Choroid plexus epithelial cell (primary cell): ENCODE results near the gene CAD.

Experiments
- DNase-seq: peaks from one replicate; pipeline ENCODE4 v3.0.0-alpha.2; 2010; ENCODE audit warnings: low read depth
- H3K4me3 ChIP-seq: 2 replicates; pipeline ENCODE4 v1.5.1; 2011; ENCODE audit warnings: low read depth, mild to moderate bottlenecking, control low read depth, low read length, moderate library complexity
- TF ChIP-seq, protein P1 (sequence below): conservative IDR thresholded peaks from 2 replicates; pipeline ENCODE4 v1.5.1; 2011; ENCODE audit warnings: low read depth, mild to moderate bottlenecking, control low read depth, inconsistent platforms, low read length, moderate library complexity

The CAD gene

DNA sequence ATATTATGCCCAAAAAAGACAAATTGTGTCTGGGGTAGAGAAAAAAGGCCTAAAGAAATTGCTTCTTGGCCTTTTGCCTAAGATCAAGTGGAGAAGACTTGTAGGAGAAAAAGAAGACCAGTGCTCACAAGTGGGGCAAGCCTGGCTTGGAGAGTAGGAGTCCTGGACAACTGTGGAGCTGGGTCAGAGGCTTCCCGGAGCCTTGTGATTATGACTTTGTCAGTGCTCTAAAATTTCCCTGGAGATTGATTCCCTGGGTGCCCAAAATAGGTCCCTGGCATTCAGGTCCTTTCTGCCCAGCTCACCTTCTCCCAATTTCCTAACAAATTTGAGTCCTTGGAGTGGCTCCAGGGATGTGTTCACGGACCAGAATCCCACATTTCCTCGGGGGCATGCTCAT, 64.3 kb downstream of the CAD start:
- H3K4me3 ChIP-seq = no peak overlapping the region
- no peak for DNase-seq
- TF ChIP-seq, protein P1, sequence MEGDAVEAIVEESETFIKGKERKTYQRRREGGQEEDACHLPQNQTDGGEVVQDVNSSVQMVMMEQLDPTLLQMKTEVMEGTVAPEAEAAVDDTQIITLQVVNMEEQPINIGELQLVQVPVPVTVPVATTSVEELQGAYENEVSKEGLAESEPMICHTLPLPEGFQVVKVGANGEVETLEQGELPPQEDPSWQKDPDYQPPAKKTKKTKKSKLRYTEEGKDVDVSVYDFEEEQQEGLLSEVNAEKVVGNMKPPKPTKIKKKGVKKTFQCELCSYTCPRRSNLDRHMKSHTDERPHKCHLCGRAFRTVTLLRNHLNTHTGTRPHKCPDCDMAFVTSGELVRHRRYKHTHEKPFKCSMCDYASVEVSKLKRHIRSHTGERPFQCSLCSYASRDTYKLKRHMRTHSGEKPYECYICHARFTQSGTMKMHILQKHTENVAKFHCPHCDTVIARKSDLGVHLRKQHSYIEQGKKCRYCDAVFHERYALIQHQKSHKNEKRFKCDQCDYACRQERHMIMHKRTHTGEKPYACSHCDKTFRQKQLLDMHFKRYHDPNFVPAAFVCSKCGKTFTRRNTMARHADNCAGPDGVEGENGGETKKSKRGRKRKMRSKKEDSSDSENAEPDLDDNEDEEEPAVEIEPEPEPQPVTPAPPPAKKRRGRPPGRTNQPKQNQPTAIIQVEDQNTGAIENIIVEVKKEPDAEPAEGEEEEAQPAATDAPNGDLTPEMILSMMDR = no peak

DNA sequence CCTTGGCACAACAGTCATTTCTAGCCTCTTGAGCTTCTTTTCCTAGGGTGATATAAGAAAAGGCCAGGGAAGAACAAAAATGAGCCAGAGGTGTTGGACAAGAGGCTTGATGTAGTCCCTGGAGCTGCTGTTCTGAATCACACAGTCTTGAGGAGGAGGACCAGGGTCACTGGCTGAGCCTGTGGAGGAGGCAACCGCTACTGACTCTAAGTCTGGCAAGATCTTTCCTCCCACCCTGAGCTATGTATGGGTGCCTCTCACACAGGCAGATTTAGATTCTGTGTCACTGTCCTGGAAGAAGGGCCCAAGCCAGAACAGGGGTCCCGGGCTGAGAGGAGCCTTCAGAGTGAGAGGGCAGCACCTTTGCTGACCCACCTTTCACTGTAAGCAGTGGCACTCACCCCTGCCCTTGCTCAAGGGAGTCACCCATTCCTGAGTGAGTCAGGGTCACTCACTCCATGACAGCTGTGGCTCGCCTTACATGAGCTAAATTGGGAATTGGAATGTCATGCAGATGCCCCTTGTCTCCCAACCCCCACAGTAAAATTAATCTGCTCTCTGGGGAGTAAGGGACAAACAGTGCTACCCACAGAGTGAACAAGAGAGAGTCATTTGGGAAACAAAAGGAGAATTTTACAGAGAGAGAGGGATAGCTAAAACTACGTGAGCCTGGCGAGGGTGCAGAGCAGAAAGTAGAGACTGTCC, 64.8 kb downstream of the CAD start, which contains the start of gene TRIM54:
Gene TRIM54, plus strand, starts transcription at position 575 of the 705 bp plus-strand sequence. CDS start 303 bp downstream, outside the sequence.
- TF ChIP-seq, protein P1 = no peak
- no peak within 1 kb of the TSS for H3K4me3 ChIP-seq
- DNase-seq = no peak

DNA sequence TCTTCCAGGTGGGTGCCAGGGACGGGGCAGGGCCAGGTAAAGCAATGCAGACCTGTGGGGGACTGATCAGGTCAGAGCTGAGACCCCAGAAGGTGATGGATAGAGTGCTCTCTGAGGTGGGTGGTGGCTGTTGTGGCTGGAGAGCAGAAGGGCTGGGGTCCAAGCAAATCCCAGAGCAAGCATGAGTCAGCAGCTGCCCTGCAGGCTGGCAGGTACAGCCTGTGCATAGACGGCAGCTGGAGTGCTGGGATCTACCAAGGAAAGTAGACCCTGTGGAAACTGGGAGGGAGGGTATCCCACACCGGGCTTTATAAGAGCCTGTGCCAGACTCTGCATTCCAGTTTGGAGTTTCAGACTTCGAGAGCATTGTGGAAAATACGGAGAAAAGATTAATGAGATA, 65.7 kb downstream of the CAD start:
- TF ChIP-seq, protein P1 = no peak
- no peak for DNase-seq
- H3K4me3 ChIP-seq = no peak overlapping the region

DNA sequence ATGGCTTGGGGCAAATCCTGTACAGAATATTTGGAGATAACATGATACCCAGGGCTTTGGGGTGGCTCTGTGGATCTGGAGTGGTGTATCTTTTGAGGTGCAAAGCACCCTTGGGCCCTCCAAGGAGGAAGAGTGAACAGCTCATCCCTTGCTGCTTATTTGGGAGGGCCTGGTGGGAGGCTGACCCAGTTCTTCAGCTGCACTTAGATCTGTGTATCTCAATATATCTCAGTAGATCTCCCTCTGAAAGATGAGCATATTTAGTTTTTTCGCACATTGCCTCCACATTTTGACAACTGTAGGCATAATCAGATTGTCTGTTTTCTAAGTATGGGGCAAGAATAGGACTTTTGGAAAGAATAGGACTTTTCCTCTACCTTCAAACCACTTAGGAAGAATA, 67.8 kb downstream of the CAD start:
- H3K4me3 ChIP-seq = no peak overlapping the region
- TF ChIP-seq, protein P1 = no peak
- DNase-seq = no peak

DNA sequence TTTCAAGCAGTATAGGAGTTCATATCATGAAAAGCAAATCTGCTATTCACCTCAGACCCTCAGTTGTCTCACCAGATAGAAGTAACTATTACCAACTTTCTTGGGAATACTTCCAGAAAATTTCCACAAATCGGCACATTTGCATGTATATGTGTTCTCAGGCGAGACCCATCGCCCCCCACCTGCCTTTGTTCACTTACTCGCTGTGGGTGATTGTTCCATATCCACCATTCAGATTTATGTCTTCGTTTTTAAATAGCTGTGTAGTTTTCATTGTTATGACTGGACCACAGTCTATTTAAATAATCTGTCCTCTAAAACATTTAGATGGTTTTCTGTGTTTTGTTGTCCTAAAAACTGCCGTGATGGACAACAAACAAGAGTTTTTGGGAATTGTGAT, 68.3 kb downstream of the CAD start:
- no peak for DNase-seq
- H3K4me3 ChIP-seq = no peak overlapping the region
- TF ChIP-seq, protein P1 = no peak

DNA sequence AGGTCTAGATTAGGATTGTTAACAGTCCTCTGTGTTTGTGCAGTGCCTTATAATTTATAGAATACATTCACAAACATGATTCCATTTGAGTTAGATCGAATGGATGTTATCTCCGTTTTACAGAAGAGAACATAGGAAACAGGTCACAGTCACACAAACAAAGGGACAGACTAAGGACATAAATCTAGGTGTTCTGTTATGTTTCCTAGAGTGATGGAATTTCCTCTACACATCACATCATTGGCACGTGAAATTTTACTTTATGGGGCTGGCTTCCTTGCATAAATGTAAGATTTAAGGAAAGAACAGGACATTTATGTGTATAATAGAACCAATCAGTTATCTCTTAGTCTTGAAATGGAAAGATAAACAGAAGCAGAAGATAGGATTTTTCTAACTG, 71.4 kb downstream of the CAD start:
- TF ChIP-seq, protein P1 = no peak
- H3K4me3 ChIP-seq = no peak overlapping the region

DNA sequence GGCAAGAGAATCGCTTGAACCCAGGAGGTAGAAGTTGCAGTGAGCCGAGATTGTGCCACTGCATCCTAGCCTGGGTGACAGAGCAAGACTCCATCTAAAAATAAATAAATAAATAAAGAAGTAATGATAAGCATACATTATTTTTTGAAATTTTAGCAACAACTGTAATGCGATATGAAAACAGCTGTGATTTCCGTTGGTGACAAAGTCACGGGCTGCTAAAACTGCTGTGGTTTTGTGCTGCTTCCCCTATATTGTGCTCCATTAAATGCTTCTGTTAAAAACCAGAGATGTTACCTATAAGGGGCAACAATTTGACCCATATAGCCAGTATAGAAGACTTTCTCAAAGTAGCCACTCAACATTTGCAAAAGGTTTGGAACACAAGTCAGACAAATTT, 73.4 kb downstream of the CAD start:
- TF ChIP-seq, protein P1 = no peak
- no peak for DNase-seq
- H3K4me3 ChIP-seq = no peak overlapping the region

More for the DNA sequence above, 71.4 kb downstream of the CAD start:
- no peak for DNase-seq
